Mesothelial cell of epicardium (in vitro differentiated cells): ENCODE results near the gene STXBP3. TPM values are rescaled to one million over a fixed set of nuclear protein-coding genes. Genes with fewer than 3 reads are reported as not detected.

Experiments used
- DNase-seq, 2 experiments: peaks; one replicate each; pipeline ENCODE4 v3.0.0; 2021; ENCODE audit warnings: low spot score in 2 of 2; ENCODE audit not compliant: unreplicated experiment in 2 of 2
- H3K27ac Mint-ChIP-seq: 2 replicates; pipeline ENCODE4 v1.8.0; 2021; ENCODE audit warnings: mixed read lengths
- H3K27me3 Mint-ChIP-seq: 2 replicates; pipeline ENCODE4 v1.8.0; 2021; ENCODE audit warnings: low read depth, mixed read lengths
- H3K36me3 Mint-ChIP-seq: 2 replicates; pipeline ENCODE4 v1.8.0; 2021; ENCODE audit warnings: mixed read lengths
- H3K4me1 Mint-ChIP-seq: 2 replicates; pipeline ENCODE4 v1.8.0; 2021; ENCODE audit warnings: mixed read lengths
- H3K4me3 Mint-ChIP-seq: 2 replicates; pipeline ENCODE4 v1.8.0; 2021; ENCODE audit warnings: mild to moderate bottlenecking, moderate library complexity, mixed read lengths
- H3K9me3 Mint-ChIP-seq: 2 replicates; pipeline ENCODE4 v1.8.0; 2021; ENCODE audit warnings: mixed read lengths
- total RNA-seq: library from RNA; stranded (reverse); gene quantifications from 3 replicates; pipeline ENCODE4 v1.2.1, GENCODE V29; 2021
- TF ChIP-seq, protein P1 (sequence below): fragments of 200-600 bp; sonication (generic); IDR thresholded peaks from one replicate; pipeline ENCODE4 v1.5.0; 2021; ENCODE audit warnings: antibody characterized with exemption; ENCODE audit not compliant: unreplicated experiment

STXBP3 gene
- total RNA-seq, 1 donor from 2014 or later, result 43.1 TPM

DNA sequence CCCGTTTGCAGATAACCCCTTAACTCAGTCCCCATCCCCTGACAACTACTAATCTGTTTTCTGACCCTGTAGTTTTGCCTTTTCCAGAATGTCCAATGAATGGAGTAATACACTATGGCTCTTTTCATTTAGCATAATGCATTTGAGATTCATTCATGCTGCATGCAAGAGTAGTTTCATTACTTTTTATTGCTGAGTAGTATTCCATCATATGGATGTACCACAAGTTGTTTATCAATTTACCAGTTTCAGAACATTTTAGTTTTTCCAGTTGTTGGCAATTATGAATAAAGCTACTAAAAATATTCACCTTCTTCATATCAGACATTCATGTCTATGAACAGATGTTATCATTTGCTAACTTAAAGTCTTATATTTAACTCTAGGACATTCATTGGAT lies 45.3 kb downstream of the STXBP3 start:
- Mint-ChIP-seq H3K27ac (no peak overlapping the region), H3K36me3 (peaks cover 68% of the 10 kb centered on the region), H3K27me3 (no peaks in the 10 kb centered on the region), H3K9me3 (peaks cover 39% of the 10 kb centered on the region), H3K4me3 (no peak overlapping the region), H3K4me1 (peaks cover 5% of the 10 kb centered on the region)
- no peak for DNase-seq
- TF ChIP-seq, protein P1, sequence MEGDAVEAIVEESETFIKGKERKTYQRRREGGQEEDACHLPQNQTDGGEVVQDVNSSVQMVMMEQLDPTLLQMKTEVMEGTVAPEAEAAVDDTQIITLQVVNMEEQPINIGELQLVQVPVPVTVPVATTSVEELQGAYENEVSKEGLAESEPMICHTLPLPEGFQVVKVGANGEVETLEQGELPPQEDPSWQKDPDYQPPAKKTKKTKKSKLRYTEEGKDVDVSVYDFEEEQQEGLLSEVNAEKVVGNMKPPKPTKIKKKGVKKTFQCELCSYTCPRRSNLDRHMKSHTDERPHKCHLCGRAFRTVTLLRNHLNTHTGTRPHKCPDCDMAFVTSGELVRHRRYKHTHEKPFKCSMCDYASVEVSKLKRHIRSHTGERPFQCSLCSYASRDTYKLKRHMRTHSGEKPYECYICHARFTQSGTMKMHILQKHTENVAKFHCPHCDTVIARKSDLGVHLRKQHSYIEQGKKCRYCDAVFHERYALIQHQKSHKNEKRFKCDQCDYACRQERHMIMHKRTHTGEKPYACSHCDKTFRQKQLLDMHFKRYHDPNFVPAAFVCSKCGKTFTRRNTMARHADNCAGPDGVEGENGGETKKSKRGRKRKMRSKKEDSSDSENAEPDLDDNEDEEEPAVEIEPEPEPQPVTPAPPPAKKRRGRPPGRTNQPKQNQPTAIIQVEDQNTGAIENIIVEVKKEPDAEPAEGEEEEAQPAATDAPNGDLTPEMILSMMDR, result no peak

DNA sequence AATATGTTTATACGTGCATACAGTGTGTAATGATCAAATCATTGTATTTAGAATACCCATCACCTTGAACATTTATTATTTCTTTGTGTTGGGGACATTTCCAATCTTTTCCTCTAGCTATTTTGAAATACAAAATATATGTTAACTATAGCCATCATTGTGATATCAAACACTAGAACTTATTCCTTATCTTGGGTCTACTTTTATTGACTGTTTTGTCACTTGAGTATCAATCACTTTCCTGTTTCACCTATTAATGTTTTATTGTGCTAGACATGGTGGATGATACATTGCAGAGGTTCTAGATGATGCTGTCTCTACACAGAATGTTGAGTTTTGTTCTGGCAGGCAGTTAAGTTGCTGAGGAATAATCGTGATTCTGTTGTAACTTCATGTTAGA lies 45.9 kb downstream of the STXBP3 start:
- Mint-ChIP-seq H3K4me1 (peaks cover 5% of the 10 kb centered on the region), H3K9me3 (peaks cover 35% of the 10 kb centered on the region), H3K27ac (no peak overlapping the region), H3K27me3 (no peaks in the 10 kb centered on the region), H3K4me3 (no peak overlapping the region), H3K36me3 (peaks cover 63% of the 10 kb centered on the region)
- TF ChIP-seq, protein P1, result no peak
- no peak for DNase-seq

DNA sequence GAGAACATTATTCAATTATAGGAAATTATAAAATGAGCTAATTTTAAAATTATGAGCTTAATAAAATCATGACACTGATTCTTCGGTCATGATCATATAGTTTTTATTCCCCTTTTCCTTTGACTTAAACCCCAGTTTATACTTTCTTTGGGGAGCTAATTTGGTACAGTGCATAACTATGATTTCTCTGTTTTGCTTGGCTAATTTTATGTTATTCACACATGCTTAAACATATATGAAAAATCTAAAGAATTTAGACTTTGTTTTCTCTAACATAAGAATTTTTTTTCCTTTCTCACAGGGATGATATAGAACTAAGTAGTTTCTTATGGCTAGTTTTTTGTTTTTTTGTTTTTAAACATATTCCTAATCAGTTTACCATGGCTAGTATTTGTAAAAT lies 52.5 kb downstream of the STXBP3 start:
- no peaks in the 10 kb centered on the region for H3K27me3 Mint-ChIP-seq
- H3K9me3 Mint-ChIP-seq, result no peaks in the 10 kb centered on the region
- H3K4me3 Mint-ChIP-seq, result no peak overlapping the region
- H3K4me1 Mint-ChIP-seq, result no peaks in the 10 kb centered on the region
- no peak for DNase-seq
- H3K27ac Mint-ChIP-seq, result no peak overlapping the region
- H3K36me3 Mint-ChIP-seq, result peaks cover 45% of the 10 kb centered on the region
- TF ChIP-seq, protein P1, result no peak

DNA sequence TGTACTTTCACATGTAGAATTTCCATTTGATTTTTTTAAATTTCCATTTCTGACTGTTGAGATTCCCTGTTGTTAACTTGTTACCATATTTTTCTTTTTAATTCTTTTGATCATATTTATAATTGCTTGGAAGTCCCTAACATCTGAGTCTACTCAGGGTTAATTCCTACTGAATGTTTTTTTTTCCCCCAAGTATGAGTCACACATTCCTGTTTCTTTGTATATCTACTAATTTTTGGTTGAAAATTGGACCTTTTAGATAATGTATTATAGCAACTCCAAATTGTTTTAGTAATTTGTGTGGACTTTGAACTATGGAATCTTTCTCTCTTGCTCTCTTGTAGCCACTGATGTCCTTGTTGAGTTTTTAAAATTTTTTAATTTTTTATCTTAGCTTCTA lies 54.6 kb downstream of the STXBP3 start:
- Mint-ChIP-seq H3K9me3 (no peaks in the 10 kb centered on the region), H3K27ac (peak overlapping the region; percentile 14), H3K27me3 (no peaks in the 10 kb centered on the region), H3K4me1 (no peaks in the 10 kb centered on the region), H3K4me3 (no peak overlapping the region), H3K36me3 (peaks cover 36% of the 10 kb centered on the region)
- no peak for DNase-seq
- TF ChIP-seq, protein P1, result no peak

DNA sequence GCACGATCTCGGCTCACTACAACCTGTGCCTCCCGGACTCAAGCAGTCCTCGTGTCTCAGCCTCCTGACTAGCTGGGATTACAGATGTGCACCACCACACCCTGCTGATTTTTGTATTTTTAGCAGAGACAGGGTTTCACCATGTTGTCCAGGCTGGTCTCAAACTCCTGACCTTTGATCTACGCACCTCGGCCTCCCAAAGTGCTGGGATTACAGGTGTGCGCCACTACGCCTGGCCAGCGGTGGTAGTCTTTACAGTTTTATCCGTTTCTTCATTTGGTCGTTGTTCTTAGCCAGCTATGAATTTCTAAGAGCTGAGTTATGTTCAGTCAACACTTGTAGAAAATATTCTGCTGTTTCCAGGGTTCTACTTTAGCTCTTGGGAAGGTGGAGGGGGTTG lies 57.1 kb downstream of the STXBP3 start:
- peaks cover 42% of the 10 kb centered on the region for H3K36me3 Mint-ChIP-seq
- TF ChIP-seq, protein P1, result no peak
- H3K4me1 Mint-ChIP-seq, result no peaks in the 10 kb centered on the region
- no peak overlapping the region for H3K4me3 Mint-ChIP-seq
- no peaks in the 10 kb centered on the region for H3K9me3 Mint-ChIP-seq
- H3K27ac Mint-ChIP-seq, result no peak overlapping the region
- no peaks in the 10 kb centered on the region for H3K27me3 Mint-ChIP-seq
- no peak for DNase-seq

DNA sequence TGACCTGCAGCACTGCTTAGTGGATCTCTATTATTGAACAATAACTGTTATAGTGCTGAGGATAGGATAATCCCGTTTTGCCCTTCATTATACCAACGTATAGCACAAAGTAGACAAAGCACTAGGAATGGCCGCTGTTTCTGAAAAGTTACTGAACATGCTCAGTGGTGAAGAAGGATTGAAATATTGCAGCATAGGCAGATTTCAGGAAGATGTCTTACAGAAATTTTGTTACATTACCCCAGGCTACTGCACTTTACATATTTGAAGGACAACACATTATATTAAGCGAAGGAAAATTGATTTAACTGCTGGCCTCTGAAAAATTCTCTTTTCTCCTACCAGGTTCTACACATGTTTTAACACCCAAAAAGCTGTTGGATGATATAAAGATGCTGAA lies 62.0 kb downstream of the STXBP3 start:
- no peaks in the 10 kb centered on the region for H3K27me3 Mint-ChIP-seq
- peaks cover 3% of the 10 kb centered on the region for H3K4me1 Mint-ChIP-seq
- TF ChIP-seq, protein P1, result no peak
- H3K36me3 Mint-ChIP-seq, result peaks cover 28% of the 10 kb centered on the region
- no peak overlapping the region for H3K27ac Mint-ChIP-seq
- no peak for DNase-seq
- no peak overlapping the region for H3K4me3 Mint-ChIP-seq
- no peaks in the 10 kb centered on the region for H3K9me3 Mint-ChIP-seq
